Measurements from ENCODE around the gene KIAA0232.

Gene KIAA0232

GRCh38 chr4:6845027-6845426 lies 62.5 kb downstream of the KIAA0232 start:
- Histone ChIP-seq H3K4me1 (peaks cover 5% of the 10 kb centered on the region; the same call in 1 of the 2 replicates), H3K9me3 (no peaks in the 10 kb centered on the region), H3K36me3 (peaks cover 17% of the 10 kb centered on the region), H3K27me3 (no peaks in the 10 kb centered on the region), H3K4me3 (ENCODE audit: low read depth, low read length) (no peak overlapping the region)
- DNase-seq: peak; percentile 34
- no peak for TF ChIP-seq CTCF (IDR thresholded peaks at IDR 0.05; ENCODE audit: low read depth, low read length)

- DNase-seq: no peak
- H3K27me3 ChIP-seq: no peaks in the 10 kb centered on the region
- no peaks in the 10 kb centered on the region for H3K9me3 ChIP-seq
- TF ChIP-seq CTCF (IDR thresholded peaks at IDR 0.05; ENCODE audit: low read depth, low read length): no peak
- H3K4me1 ChIP-seq: peaks cover 5% of the 10 kb centered on the region; the same call in 1 of the 2 replicates
- H3K36me3 ChIP-seq: peaks cover 17% of the 10 kb centered on the region
- H3K4me3 ChIP-seq (ENCODE audit: low read depth, low read length): no peak overlapping the region
Measured at GRCh38 chr4:6845574-6845973, 63.0 kb downstream of the KIAA0232 start.

- no peaks in the 10 kb centered on the region for H3K9me3 ChIP-seq
- H3K27me3 ChIP-seq: no peaks in the 10 kb centered on the region
- peaks cover 31% of the 10 kb centered on the region for H3K36me3 ChIP-seq
- H3K4me1 ChIP-seq: peaks cover 5% of the 10 kb centered on the region; the same call in 1 of the 2 replicates
- TF ChIP-seq CTCF (IDR thresholded peaks at IDR 0.05; ENCODE audit: low read depth, low read length): no peak
- no peak overlapping the region for H3K4me3 ChIP-seq (ENCODE audit: low read depth, low read length)
- no peak for DNase-seq
Measured at GRCh38 chr4:6847178-6847577, 64.7 kb downstream of the KIAA0232 start.

- no peak overlapping the region for H3K4me3 ChIP-seq (ENCODE audit: low read depth, low read length)
- DNase-seq: no peak
- peaks cover 5% of the 10 kb centered on the region; the same call in 1 of the 2 replicates for H3K4me1 ChIP-seq
- peaks cover 30% of the 10 kb centered on the region for H3K36me3 ChIP-seq
- no peak for TF ChIP-seq CTCF (IDR thresholded peaks at IDR 0.05; ENCODE audit: low read depth, low read length)
- H3K27me3 ChIP-seq: no peaks in the 10 kb centered on the region
- no peaks in the 10 kb centered on the region for H3K9me3 ChIP-seq
Measured at GRCh38 chr4:6848717-6849305, 66.3 kb downstream of the KIAA0232 start.

- Histone ChIP-seq H3K36me3 (peaks cover 28% of the 10 kb centered on the region), H3K4me1 (peaks cover 5% of the 10 kb centered on the region; the same call in 1 of the 2 replicates), H3K27me3 (no peaks in the 10 kb centered on the region), H3K4me3 (ENCODE audit: low read depth, low read length) (no peak overlapping the region), H3K9me3 (no peaks in the 10 kb centered on the region)
- TF ChIP-seq CTCF (IDR thresholded peaks at IDR 0.05; ENCODE audit: low read depth, low read length): no peak
- no peak for DNase-seq
Measured at GRCh38 chr4:6849691-6850090, 67.2 kb downstream of the KIAA0232 start.

- H3K9me3 ChIP-seq: no peaks in the 10 kb centered on the region
- TF ChIP-seq CTCF (IDR thresholded peaks at IDR 0.05; ENCODE audit: low read depth, low read length): no peak
- peaks cover 19% of the 10 kb centered on the region for H3K36me3 ChIP-seq
- no peaks in the 10 kb centered on the region for H3K27me3 ChIP-seq
- H3K4me1 ChIP-seq: no peaks in the 10 kb centered on the region
- H3K4me3 ChIP-seq (ENCODE audit: low read depth, low read length): no peak overlapping the region
- DNase-seq: no peak
Measured at GRCh38 chr4:6851431-6851830, 68.9 kb downstream of the KIAA0232 start.
